Fibroblast of skin of left biceps (primary cell): Measurements from ENCODE around the gene HLA-F.

Experiments used
- DNase-seq, 2 experiments: peaks; one replicate each; pipeline ENCODE4 v3.0.0-alpha.2; 2013; ENCODE audit warnings: low read depth in 2 of 2

The HLA-F gene

DNA sequence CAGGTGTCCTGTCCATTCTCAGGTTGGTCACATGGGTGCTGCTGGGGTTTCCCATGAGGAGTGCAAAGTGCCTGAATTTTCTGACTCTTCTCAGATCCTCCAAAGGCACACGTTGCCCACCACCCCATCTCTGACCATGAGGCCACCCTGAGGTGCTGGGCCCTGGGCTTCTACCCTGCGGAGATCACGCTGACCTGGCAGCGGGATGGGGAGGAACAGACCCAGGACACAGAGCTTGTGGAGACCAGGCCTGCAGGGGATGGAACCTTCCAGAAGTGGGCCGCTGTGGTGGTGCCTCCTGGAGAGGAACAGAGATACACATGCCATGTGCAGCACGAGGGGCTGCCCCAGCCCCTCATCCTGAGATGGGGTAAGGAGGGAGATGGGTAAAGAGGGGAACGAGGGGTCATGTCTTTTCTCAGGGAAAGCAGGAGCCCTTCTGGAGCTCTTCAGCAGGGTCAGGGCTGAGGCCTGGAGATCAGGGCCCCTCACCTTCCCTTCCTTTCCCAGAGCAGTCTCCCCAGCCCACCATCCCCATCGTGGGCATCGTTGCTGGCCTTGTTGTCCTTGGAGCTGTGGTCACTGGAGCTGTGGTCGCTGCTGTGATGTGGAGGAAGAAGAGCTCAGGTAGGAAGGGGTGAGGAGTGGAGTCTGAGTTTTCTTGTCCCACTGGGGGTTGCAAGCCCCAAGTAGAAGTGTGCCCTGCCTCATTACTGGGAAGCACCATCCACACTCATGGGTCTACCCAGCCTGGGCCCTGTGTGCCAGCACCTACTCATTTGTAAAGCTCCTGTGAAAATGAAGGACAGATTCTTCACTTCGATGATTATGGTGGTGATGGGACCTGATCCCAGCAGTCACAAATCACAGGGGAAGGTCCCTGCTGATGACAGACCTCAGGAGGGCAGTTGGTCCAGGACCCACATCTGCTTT lies 2.0 kb downstream of the HLA-F start:
- DNase-seq, result no peak

DNA sequence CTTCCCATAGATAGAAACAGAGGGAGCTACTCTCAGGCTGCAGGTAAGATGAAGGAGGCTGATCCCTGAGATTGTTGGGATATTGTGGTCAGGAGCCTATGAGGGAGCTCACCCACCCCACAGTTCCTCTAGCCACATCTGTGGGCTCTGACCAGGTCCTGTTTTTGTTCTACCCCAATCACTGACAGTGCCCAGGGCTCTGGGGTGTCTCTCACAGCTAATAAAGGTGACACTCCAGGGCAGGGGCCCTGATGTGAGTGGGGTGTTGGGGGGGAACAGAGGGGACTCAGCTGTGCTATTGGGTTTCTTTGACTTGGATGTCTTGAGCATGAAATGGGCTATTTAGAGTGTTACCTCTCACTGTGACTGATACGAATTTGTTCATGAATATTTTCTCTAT lies 2.8 kb downstream of the HLA-F start:
- no peak for DNase-seq

DNA sequence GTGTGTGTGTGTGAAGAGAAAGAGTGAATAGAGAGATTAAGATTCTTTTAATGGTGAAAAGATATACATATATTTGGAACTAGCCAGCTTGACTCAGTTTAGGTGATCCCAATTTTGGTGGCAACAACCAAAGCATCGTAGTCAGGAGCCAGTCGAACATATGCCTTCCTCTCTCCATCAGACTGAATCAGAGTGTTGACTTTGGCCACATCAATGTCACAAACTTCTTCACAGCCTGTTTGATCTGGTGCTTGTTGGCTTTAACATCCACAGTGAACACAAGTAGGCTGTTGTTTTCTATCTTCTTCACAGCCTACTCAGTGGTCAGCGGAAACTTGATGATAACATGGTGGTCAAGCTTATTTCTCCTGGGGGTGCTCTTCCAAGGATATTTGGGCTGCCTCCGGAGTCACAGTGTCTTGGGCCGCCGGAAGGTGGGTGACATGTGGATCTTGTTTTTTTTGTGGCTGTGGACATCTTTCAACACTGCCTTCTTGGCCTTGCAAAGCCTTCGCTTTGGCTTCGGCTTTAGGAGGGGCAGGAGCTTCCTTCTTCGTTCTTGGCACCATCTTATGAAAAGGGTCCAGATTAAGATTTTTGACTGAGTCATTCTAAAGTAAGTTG lies 3.4 kb downstream of the HLA-F start:
- no peak for DNase-seq

DNA sequence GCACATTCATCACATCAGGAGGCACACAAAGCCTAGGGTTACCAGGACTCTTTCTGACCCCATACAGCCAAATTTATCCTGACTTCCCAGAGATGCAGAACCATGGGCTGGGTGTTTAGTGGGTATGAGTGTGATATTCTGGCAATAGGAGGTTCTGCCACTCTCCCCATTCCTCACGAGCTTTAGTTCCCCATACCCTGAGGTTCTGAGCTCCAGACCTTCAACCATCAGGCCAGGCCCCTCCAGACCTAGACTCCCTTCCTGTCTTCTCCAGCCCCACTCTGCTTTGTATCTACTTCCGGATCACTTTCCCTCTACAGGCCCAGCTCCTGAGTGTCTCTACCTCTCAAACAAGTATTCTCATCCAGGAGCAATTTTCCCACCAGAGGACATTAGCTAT lies 4.4 kb downstream of the HLA-F start:
- DNase-seq, result no peak

DNA sequence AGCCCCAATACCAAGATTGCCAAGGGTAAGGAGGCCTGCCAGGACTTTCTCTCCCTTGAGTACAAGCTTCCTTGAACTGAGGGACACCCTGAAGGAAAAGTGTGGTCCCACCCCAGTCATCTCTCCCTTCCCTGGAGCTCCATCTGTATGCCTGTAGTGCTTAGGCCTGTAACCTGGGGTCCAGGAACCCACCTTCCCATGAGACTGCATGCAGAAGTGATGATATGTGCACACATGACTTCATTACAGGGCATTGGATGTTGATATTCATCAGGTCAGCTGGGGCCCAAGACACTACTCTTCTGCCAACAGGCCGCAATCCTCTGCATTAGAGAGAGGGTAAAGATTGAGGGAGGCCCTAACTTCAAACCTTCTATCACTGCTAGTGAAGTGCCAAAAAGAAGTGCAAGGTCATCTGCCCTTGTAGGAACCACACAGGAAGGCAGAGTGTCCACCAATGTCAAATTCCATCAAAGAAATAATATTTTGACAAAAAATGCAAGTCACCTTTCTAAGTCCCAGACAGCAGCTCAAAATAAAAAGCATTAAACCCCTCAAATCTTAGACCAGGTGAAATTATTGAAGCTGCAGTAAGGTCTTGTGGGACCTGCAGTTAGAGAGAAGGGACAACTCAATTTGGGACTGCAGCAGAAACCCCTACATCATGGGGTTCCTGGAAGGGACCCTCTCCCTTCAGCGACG lies 5.1 kb downstream of the HLA-F start:
- DNase-seq, result no peak

DNA sequence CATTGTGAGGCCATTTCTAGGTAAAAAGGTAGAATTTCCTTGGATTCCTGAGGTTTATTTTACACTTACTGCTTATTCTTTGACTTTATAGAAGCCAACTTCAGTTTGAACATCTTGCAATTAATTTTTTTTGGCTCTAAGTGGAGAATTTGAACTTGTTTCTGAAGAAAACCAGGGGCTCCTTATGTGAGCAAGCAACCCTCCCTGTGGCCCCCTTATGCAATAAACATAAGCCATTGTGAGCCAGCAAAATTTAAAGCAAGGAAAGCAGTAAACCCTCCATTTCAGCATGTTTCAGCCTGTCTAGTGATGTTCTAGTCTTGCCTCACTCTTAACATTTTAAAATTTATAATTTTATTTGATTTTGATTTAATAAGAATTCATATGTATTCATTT lies 5.6 kb downstream of the HLA-F start:
- no peak for DNase-seq

DNA sequence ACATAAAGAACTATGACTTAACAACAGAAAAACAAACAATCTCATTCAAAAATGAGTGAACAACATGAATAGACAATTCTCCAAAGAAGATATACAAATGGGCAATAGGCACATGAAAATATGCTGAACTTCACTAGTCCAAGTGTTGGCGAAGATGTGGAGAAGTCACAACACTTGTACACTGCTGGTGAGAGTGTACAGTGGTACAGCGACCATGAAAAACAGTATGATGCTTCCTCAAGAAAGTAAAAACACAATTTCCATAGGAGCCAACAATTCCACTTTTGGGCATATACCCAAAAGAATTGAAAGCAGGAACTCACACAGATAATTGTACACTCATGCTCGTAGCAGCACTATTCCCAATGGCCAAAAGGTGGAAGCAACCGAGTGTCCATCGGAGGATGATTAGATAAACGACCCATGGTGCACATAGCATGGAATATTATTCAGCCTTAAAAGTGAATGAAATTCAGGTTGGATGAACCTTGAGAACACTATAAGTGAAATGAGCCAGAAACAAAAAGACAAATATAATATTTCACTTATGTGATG lies 6.6 kb downstream of the HLA-F start:
- no peak for DNase-seq

DNA sequence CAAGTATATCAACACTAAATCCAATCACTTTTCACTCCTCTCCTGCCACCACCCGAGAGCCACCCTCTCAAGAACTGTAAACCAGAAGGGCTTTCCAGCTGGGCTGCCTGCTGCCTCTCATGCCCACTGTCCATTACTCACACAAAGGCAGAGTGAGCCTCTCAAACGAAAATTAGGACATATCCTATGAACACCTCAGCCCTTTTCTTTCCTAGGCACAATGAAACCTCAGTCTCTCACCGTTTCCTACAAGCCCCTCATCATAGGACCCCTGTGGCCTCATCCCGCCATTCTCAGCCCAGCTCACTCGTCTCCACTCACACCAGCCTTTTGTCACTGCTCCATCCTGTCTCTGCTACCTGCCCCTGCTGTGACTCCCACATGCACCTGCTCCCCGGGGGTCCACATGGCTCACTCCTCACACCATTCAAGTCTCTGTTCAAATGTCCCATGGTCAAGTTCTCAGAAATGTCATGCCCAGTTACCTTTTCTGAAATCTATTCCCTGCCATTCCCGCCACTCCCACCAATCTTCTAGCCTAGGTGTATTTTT lies 7.4 kb downstream of the HLA-F start:
- DNase-seq, result no peak

DNA sequence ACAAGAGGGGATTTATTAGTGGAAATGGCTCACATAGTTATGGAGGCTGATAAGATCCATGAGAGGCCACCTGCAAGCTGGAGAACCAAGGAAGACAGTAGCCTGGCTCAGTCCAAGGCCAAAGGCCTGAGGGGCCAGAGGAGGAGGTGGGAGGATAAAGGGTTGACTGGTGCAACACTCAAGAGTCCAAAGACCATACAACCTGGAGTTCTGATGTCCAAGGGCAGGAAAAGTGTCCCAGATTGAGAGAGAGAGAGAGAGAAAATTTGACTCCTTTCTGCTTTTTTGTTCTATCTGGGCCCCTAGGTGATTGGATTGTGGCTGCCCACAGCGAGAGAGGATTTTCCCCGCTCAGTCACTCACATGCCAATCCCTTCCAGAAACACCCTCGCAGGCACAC lies 8.0 kb downstream of the HLA-F start:
- DNase-seq, result no peak

DNA sequence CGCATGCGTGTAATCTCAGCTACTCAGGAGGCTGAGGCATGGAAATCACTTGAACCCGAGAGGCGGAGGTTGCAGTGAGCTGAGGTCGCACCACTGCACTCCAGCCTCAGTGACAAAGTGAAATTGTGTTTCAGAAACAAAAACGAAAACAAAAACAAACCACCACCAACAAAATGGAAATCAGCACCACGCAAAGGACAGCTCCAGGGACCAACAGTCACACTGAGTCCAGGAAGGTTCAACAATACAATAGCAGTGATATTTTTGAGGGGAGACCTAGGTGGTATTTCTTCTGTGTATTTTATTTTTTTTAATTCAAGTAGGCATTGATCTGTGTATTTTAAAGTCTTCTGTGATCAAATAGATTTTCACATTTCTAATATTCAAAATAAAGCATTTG lies 9.8 kb downstream of the HLA-F start:
- DNase-seq, result no peak

DNA sequence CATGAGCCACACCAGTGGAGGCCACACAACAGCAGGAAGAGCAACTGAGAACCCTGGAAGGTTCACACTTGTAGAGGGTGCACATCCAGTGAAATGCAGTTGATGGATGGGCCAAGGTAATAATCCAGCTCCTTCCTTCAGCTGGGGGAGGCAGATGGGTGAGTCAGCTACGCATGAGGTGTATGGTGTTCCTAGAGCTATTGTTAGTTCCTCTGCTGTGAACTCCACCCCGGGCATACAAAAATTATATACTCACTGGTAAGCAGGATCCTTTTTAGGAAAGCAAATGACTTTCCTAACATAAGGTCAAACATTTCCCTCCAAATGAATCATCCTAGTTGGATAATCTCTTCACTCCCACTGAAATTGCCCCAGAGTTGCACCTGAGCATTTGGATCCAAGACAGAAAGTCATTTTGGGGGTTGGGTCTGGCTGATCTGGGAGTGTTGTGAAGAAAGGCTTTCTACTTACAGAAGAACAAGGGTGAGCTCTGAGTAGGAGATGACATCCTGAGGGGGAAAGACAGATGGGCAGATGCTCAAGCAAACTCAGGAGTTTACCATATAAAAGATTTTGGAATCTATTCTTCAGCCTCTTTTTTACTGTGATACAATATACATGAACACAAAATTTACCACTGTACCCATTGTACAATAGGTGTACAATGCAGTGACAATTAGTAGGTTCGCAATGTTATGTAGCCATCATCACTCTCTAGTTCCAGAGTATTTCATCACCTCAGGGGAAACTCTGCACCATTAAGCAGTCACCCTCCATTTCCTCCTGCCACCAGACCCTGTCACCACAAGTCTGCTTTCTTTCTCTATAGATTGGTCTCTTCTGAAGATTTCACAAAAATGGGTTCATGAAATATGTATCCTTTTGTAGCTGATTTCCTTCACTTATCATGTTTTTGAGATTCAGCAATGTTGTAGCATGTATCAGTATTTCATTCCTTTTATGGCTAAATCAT lies 11.1 kb downstream of the HLA-F start:
- DNase-seq, result no peak

DNA sequence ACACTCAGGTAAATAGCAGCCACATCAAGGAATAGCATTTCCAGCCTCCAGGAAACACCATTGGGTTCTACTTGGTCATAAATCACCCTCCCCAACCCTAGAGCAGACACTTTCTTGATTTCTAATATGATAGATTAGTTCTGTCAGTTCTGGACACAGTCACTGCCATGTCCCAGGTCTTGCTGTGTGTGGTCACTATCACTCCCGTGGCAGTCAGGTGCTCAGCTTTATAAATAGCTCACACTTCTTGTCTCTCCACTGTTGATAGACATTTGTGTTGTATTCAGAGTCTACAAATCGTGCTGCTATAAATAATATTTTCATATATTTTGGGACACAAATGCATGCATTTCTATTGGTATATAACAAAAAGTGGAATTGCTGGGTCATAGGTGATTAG lies 13.3 kb downstream of the HLA-F start:
- no peak for DNase-seq

DNA sequence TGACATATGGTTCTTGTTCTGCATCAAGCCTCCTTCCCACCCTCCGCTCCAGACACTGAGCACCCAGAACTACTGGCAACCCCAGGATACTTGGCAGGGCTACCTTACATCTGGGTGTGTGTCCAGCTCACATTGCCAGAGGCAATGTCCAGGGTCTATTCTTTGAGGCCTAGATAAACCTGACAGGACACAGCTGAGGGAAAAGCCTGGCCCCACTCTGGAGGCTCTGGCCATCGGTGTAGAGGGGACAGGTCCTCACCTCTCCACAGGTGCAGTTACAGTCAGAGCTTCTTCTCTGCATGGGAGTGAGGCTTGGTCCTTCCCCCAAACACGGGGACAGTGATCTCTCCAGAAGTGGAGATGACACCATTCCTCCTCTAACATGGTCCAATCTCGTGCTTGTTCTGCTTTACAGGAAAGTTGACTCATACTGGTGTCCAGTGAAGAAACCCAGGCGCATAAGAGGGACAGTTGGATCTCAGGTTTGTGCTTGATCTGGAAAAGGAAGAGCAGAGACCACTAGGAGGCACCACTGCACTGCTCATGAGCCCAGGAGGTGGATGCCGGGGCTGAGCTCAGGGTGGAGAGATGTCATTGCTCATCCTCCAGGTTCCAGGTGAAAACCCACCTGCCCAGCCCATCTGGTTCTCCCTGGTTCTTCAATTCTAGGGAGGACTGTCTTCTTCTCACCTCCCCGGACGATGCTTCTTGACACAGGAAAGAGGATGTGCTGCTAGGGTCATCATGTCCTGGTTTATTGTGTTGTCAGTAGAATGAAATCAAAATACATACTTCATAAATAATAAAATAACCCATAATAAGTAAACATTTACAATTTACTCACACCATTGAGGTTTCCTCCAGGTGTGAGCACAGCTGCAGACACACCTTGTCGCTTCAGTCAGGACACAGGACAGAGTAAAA lies 14.7 kb downstream of the HLA-F start:
- DNase-seq, result peak in 1 of 2 experiments; percentile 1

DNA sequence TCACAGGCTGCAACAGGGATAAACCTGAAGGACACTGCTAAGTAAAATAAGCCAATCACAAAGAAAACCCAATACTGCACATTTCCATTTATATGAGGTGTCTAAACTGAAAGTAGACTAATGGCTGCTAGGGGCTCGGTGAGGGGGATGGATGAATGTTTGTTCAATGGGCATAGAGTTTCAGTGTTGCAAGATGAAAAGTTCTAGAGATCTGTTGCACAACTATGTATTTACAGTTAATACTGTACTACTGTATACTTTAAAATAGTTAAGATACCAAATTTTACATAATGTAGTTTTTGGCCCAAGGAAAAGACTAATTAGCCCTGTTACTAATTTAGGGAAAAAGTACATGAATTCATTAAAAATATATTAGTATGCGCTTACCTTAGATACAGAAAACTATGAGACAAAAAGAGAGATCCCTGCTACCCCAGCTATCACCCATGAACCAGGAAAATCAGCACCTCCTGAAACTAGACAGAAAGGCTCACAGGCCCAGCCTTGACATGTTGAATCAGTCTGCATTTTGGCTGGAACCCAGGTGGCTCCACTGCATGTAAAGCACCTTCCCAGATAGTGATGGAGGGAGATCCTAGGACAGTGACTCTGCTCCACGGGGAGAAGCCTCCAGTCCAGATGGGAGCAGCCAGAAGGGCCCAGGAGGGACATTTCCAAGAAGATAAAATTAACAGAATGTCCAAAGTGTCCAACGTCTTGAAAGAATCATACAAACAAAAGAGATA lies 16.1 kb downstream of the HLA-F start:
- no peak for DNase-seq

DNA sequence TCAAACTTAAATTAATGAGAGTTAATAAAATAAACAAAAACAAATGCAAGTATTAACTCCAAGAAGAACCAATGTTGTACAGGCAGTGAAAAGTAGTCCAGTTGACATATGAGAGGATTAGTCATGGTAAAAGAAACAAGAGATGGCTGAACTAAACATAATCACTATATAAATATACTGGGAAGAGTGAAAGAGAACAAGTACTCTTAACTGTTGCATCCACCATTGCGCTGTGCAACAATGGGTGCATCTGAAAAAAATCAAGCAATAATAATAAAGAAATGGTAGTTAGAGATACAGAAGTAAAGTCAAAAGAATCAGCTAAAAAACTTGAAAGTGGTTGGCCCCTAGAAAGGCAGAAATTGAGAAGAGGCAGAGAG lies 16.6 kb downstream of the HLA-F start:
- no peak for DNase-seq

DNA sequence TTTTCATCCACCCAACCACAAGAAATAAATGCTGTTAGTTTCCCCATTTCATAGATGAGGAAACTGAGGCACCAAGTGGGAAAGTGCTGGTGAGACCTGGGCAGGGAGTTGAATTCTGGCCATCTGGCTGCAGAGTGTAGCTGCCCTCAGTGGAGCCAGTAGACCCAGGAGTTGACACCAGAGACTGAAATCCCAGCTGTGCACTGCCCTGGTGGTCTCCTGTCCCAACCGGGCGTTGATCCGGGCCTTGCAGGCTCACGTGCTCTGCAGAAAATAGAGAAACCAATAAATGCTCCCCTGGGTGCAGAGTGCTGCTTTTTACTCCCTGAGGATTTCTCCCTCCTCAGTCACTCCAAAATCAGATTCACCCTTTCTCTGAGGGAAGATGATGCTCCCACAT lies 18.4 kb downstream of the HLA-F start:
- no peak for DNase-seq

DNA sequence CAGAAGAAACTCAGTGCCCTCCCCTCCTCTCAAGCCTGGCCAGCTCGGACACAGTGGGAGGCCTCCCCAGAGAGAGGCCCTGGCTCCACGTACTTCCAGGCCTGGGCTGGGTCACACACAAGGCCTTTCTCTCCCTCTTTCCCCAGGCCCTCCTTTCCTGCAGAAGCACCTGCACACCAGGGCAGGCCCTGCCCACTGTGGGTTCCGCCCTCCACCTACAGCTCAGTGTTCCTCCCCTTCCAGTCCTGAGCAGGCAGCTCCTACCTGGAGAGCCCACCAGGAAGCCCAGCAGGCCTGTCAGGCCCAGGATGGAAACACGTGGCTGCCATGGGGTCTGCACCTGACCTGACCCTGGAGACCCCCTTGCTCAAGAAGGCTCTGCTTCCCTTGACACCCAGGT lies 18.9 kb downstream of the HLA-F start:
- DNase-seq, result no peak

DNA sequence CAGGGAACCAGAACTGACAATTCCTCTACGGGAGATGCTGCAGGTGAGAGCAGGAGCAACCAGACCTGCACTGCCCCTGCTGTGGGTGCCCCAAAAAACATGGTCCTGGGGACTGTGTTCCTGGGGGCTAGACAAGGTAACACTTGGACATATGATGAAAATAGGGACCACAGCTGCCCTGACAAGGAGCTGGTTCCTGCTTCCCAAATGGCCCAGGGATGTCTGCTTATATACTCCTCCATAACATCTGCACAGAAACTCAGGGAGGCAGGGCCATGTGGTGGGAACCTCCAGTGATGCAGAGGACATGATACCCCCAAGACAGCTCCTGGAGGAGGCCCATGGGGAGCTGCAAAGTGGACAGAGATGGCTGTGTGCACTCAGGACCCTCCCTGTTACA lies 19.8 kb downstream of the HLA-F start:
- DNase-seq, result no peak

DNA sequence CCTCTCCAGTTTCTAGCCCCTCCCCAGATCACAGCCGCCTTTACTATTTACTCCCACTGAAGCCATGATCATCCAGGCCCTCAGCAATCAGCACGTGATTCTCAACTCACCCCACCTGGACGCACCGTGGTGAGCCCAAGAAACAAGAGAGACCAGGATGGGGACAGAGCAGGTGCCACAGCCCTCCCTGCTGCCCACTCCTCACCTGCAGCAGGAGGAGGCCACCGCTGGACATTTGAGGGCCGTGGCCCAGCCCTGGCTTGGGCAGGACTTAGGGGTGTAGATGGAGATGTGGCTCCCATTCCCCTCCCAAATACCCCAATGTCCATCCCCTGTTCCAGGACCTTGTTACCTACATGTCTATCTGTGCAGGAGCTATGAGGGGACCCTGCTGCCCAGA lies 20.3 kb downstream of the HLA-F start:
- DNase-seq, result no peak
